H1 (cell line): ENCODE data around the gene DISC1. TPM values are rescaled to one million over a fixed set of nuclear protein-coding genes. Genes with fewer than 3 reads are reported as not detected.

Experiments
- CTCF ChIA-PET: fragments of 300-600 bp; sonication (Branson Sonifier 250); formaldehyde crosslinking; loops from one replicate; lab custom pipeline; 2021; ENCODE audit not compliant: partially characterized antibody; lab: Charles Lee
- POLR2A ChIA-PET: fragments of 300-600 bp; sonication (Branson Sonifier 250); formaldehyde crosslinking; loops from one replicate; lab custom pipeline; 2021; ENCODE audit warnings: inconsistent platforms; ENCODE audit not compliant: partially characterized antibody; lab: Charles Lee
- DNase-seq, 2 experiments: peaks; one replicate each; pipeline versions ENCODE4 v3.0.0 to v3.0.0-alpha.2; 2010 to 2022; ENCODE audit warnings: low spot score in 2 of 2, low read depth in 1 of 2, mixed read lengths in 1 of 2
- FAIRE-seq: peaks from 2 replicates; lab custom pipeline; 2011; peaks lifted over from hg19 to GRCh38; lab: Jason Lieb, UNC
- H2AFZ ChIP-seq: 2 replicates; pipeline ENCODE4 v1.8.1; 2012; ENCODE audit warnings: low read length, inconsistent platforms
- H2AK5ac ChIP-seq: 2 replicates; pipeline ENCODE4 v1.6.1; 2013; ENCODE audit warnings: low read depth, low read length
- H2BK120ac ChIP-seq: replicated peaks from 2 replicates; pipeline ENCODE3; 2013; ENCODE audit warnings: low read depth, low read length, inconsistent platforms
- H2BK12ac ChIP-seq: 2 replicates; pipeline ENCODE4 v1.6.1; 2013; ENCODE audit warnings: low read depth, low read length
- H2BK15ac ChIP-seq: 2 replicates; pipeline ENCODE4 v1.6.1; 2013; ENCODE audit warnings: low read length
- H2BK20ac ChIP-seq: 2 replicates; pipeline ENCODE4 v1.6.1; 2013; ENCODE audit warnings: low read length
- H2BK5ac ChIP-seq: 2 replicates; pipeline ENCODE4 v1.6.1; 2013; ENCODE audit warnings: low read depth, low read length
- H3K14ac ChIP-seq: 2 replicates; pipeline ENCODE4 v1.6.1; 2013; ENCODE audit warnings: inconsistent platforms; ENCODE audit not compliant: insufficient read length
- H3K18ac ChIP-seq: 2 replicates; pipeline ENCODE4 v1.6.1; 2013; ENCODE audit warnings: low read length; ENCODE audit errors: extremely low read depth
- H3K23ac ChIP-seq: 2 replicates; pipeline ENCODE4 v1.6.1; 2013; ENCODE audit warnings: inconsistent platforms; ENCODE audit not compliant: insufficient read length
- H3K23me2 ChIP-seq: 2 replicates; pipeline ENCODE4 v1.6.1; 2013; ENCODE audit warnings: low read depth, low read length
- H3K27ac ChIP-seq: 2 replicates; pipeline ENCODE4 v1.6.1; 2011; ENCODE audit warnings: low read depth, low read length, inconsistent platforms
- H3K27me3 ChIP-seq, 4 experiments: replicated peaks in 1 of 4; 1 replicate in 1 of 4; 2 replicates in 3 of 4; pipeline versions ENCODE4 v1.6.1 to v1.8.1; 2011 to 2013; ENCODE audit warnings: low read length in 3 of 4, mild to moderate bottlenecking in 3 of 4, inconsistent platforms in 2 of 4, mixed read lengths in 2 of 4, moderate library complexity in 1 of 4; ENCODE audit not compliant: control insufficient read depth in 3 of 4, insufficient read depth in 3 of 4; ENCODE audit errors: extremely low read depth in 1 of 4
- H3K36me3 ChIP-seq, 4 experiments: 2 replicates each; pipeline versions ENCODE4 v1.6.1 to v1.8.1; 2011 to 2013; ENCODE audit warnings: mild to moderate bottlenecking in 4 of 4, low read length in 3 of 4, moderate library complexity in 2 of 4, control low read depth in 1 of 4, inconsistent platforms in 1 of 4; ENCODE audit not compliant: insufficient read depth in 4 of 4, control insufficient read depth in 2 of 4
- H3K4ac ChIP-seq: replicated peaks from 2 replicates; pipeline ENCODE3; 2013; ENCODE audit warnings: low read length, low read depth, mixed read lengths, inconsistent platforms; ENCODE audit not compliant: insufficient read length
- H3K4me1 ChIP-seq, 4 experiments: replicated peaks in 1 of 4; 1 replicate in 1 of 4; 2 replicates in 3 of 4; pipeline versions ENCODE4 v1.6.1 to v1.8.1; 2011 to 2013; ENCODE audit warnings: low read length in 3 of 4, inconsistent platforms in 2 of 4, mixed read lengths in 1 of 4; ENCODE audit not compliant: insufficient read depth in 4 of 4, control insufficient read depth in 3 of 4
- H3K4me2 ChIP-seq, 2 experiments: 2 replicates each; pipeline versions ENCODE4 v1.6.1 to v1.8.1; 2011 to 2013; ENCODE audit warnings: low read depth in 2 of 2, low read length in 2 of 2, control low read depth in 1 of 2, inconsistent platforms in 1 of 2, mild to moderate bottlenecking in 1 of 2; ENCODE audit not compliant: insufficient read depth in 1 of 2
- H3K4me3 ChIP-seq, 4 experiments: fragments of 200-600, 300-600 bp in 1 of 4; sonication (generic), shearing (Covaris generic), sonication (Bioruptor Twin) in 1 of 4; 2 replicates each; pipeline versions ENCODE4 v1.5.1 to v1.8.1; 2011 to 2016; ENCODE audit warnings: low read length in 4 of 4, low read depth in 3 of 4, control low read depth in 2 of 4, inconsistent platforms in 2 of 4, mild to moderate bottlenecking in 2 of 4, mixed read lengths in 1 of 4, moderate library complexity in 1 of 4; ENCODE audit not compliant: insufficient read depth in 2 of 4; ENCODE audit errors: extremely low read depth in 1 of 4
- H3K56ac ChIP-seq: replicated peaks from 2 replicates; pipeline ENCODE3; 2013; ENCODE audit warnings: low read depth, mild to moderate bottlenecking, mixed read lengths, low read length, inconsistent platforms; ENCODE audit not compliant: insufficient read length
- H3K79me1 ChIP-seq: 2 replicates; pipeline ENCODE4 v1.6.1; 2013; ENCODE audit warnings: low read depth, low read length, control low read depth
- H3K79me2 ChIP-seq, 2 experiments: 2 replicates each; pipeline versions ENCODE4 v1.6.1 to v1.8.1; 2012 to 2013; ENCODE audit warnings: low read length in 2 of 2, mild to moderate bottlenecking in 2 of 2, inconsistent platforms in 1 of 2; ENCODE audit not compliant: insufficient read depth in 2 of 2, control insufficient read depth in 1 of 2
- H3K9ac ChIP-seq, 4 experiments: replicated peaks in 1 of 4; 1 replicate in 1 of 4; 2 replicates in 3 of 4; pipeline versions ENCODE4 v1.6.1 to v1.8.1; 2011 to 2013; ENCODE audit warnings: low read depth in 3 of 4, low read length in 3 of 4, control low read depth in 2 of 4, mild to moderate bottlenecking in 2 of 4, moderate library complexity in 2 of 4, inconsistent platforms in 1 of 4; ENCODE audit errors: extremely low read depth in 1 of 4
- H3K9me3 ChIP-seq, 2 experiments: 2 replicates each; pipeline versions ENCODE4 v1.6.1 to v1.8.1; 2012 to 2013; ENCODE audit warnings: mild to moderate bottlenecking in 2 of 2, moderate library complexity in 2 of 2, control low read depth in 1 of 2, inconsistent platforms in 1 of 2, low read depth in 1 of 2, low read length in 1 of 2, mixed read lengths in 1 of 2; ENCODE audit not compliant: insufficient read depth in 2 of 2
- H4K20me1 ChIP-seq, 2 experiments: replicated peaks in 1 of 2; 2 replicates each; pipeline versions ENCODE3 to v1.8.1; 2011 to 2013; ENCODE audit warnings: inconsistent platforms in 2 of 2, low read length in 2 of 2, mild to moderate bottlenecking in 1 of 2; ENCODE audit not compliant: insufficient read depth in 2 of 2, control insufficient read depth in 1 of 2
- H4K5ac ChIP-seq: 2 replicates; pipeline ENCODE4 v1.6.1; 2013; ENCODE audit warnings: low read length, low read depth, mixed read lengths, inconsistent platforms; ENCODE audit not compliant: insufficient read length
- H4K8ac ChIP-seq: 2 replicates; pipeline ENCODE4 v1.8.0; 2013; ENCODE audit warnings: mild to moderate bottlenecking, moderate library complexity, low read length, inconsistent platforms; ENCODE audit not compliant: insufficient read depth; ENCODE audit errors: extremely low read depth
- H4K91ac ChIP-seq: replicated peaks from 2 replicates; pipeline ENCODE3; 2013; ENCODE audit warnings: low read length, mixed read lengths, inconsistent platforms; ENCODE audit not compliant: insufficient read length
- EZH2 ChIP-seq: fragments of 200-600 bp; sonication (generic); IDR thresholded peaks from 2 replicates; pipeline ENCODE4 v1.7.1; 2012; ENCODE audit warnings: low read depth, mild to moderate bottlenecking, moderate library complexity, low read length, inconsistent platforms; ENCODE audit not compliant: severe bottlenecking
- SIRT6 ChIP-seq: IDR thresholded peaks from one replicate; pipeline ENCODE4 v1.7.1; 2012; ENCODE audit warnings: low read length, inconsistent platforms
- SP4 ChIP-seq: IDR thresholded peaks from 2 replicates; pipeline ENCODE4 v1.6.1; 2012; ENCODE audit warnings: low read length, inconsistent platforms
- TAF1 ChIP-seq: IDR thresholded peaks from 2 replicates; pipeline ENCODE4 v1.6.1; 2011; ENCODE audit warnings: mild to moderate bottlenecking, low read depth, low read length
- whole genome bisulfite sequencing, 2 experiments: shearing (Covaris generic) in 1 of 2; methylation state at CpG; one replicate each; pipeline versions ENCODE4 v1.1.6 to v1.1.7; 2013 to 2015; ENCODE audit warnings: low lambda C conversion rate in 2 of 2, mixed read lengths in 2 of 2, inconsistent platforms in 1 of 2, low coverage in 1 of 2, missing lambda C conversion rate in 1 of 2; ENCODE audit not compliant: insufficient replicate concordance in 2 of 2, insufficient coverage in 1 of 2, insufficient read length in 1 of 2; ENCODE audit errors: extremely low coverage in 1 of 2, missing lambda C conversion rate in 1 of 2; 5-methylcytosine and 5-hydroxymethylcytosine counted together
- polyA plus RNA-seq, 7 experiments: library from polyadenylated mRNA; depleted of rRNA in 3 of 7; stranded (reverse) in 5 of 7; unstranded in 2 of 7; fragments of >200 nt in 5 of 7; fragments of 200-250 nt in 2 of 7; gene quantifications; 1 replicate in 5 of 7; 2 replicates in 1 of 7; 4 replicates in 1 of 7; pipeline versions ENCODE4 v1.2.1 to v1.2.3, GENCODE V29; 2011 to 2013; ENCODE audit warnings: missing spikeins in 2 of 7, mixed read lengths in 2 of 7
- total RNA-seq: library from RNA; stranded (reverse); fragmentation: NEBNext Ultra II Directional; extraction: Animal tissue kit (Norgen Biotek cat#: 25700); gene quantifications from 2 replicates; pipeline ENCODE4 v1.2.1, GENCODE V29; 2021

The DISC1 gene
- total and polyA plus RNA-seq, 2 of the 8 experiments (the other 6 are each of a cell fraction or from before 2014, with no cell fraction given): 1.1 to 3.5 TPM

DNA sequence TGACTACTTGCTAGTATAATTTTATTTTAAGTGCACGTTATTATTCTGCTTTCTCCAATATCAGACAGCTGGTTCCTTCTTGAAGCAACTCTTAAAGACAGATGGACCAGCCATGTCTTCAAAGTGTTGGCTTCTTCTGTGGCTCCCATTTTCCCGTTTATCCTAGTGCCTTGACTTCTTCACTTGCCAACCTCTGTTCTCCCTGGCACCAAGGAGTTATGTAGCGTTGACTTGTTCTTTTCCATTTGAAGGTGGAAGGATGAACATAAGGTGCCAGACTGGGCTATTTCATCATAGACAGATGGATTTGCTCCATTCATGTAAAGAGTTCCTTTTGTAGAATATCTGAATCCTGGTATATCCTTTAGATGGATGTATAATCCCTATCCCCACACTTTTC, 260.6 kb downstream of the DISC1 start:
- Histone ChIP-seq H4K91ac (no peak overlapping the region), H4K20me1 (no peaks in the 10 kb centered on the region), H3K4me2 (no peak overlapping the region), H2BK5ac (no peak overlapping the region), H2BK20ac (no peak overlapping the region), H3K79me1 (no peaks in the 10 kb centered on the region), H3K36me3 (no peaks in the 10 kb centered on the region), H3K18ac (no peak overlapping the region), H2AFZ (no peak overlapping the region), H2AK5ac (no peak overlapping the region), H3K56ac (no peak overlapping the region), H3K4ac (no peak overlapping the region), H4K5ac (no peak overlapping the region), H3K27ac (no peak overlapping the region), H2BK120ac (no peak overlapping the region), H4K8ac (no peak overlapping the region), H3K23ac (no peak overlapping the region), H3K4me1 (no peaks in the 10 kb centered on the region; a peak in 1 of 7 replicates), H3K4me3 (no peak overlapping the region), H3K9me3 (no peaks in the 10 kb centered on the region), H2BK12ac (no peak overlapping the region), H3K14ac (no peak overlapping the region), H3K9ac (no peak overlapping the region), H3K23me2 (no peaks in the 10 kb centered on the region), H3K79me2 (no peaks in the 10 kb centered on the region), H2BK15ac (no peak overlapping the region), H3K27me3 (no peaks in the 10 kb centered on the region)
- DNase-seq: no peak
- CTCF ChIA-PET: interaction anchor here (0.6 to 1.1 kb wide), 2 partner anchors 28 to 810 kb away, joined by 3 to 4 read pairs; no protein-coding TSS in a partner anchor
- no peak for FAIRE-seq
- POLR2A ChIA-PET: no interaction called here
- WGBS, 2 experiments: 85% methylated on average over 3 of the region's 3 CpGs; no CpG with 5 or more reads in 1 of the 2 experiments
- TF ChIP-seq SIRT6: no peak
- no peak for TF ChIP-seq EZH2
- TF ChIP-seq TAF1: no peak
- TF ChIP-seq SP4: no peak
